PC-9 (cell line): Measurements from ENCODE around the gene ZNF267.

Experiments
- EZH2 ChIP-seq: fragments of 200-600 bp; sonication (generic); IDR thresholded peaks from 2 replicates; pipeline ENCODE4 v1.8.0; 2017; ENCODE audit warnings: antibody characterized with exemption, low read depth
- TF ChIP-seq, protein P1 (sequence below): fragments of 200-600 bp; sonication (generic); conservative IDR thresholded peaks from 2 replicates; pipeline ENCODE4 v1.6.1; 2017; ENCODE audit warnings: mixed run types, antibody characterized with exemption, mild to moderate bottlenecking, moderate library complexity

- TF ChIP-seq EZH2: no peak
- TF ChIP-seq, protein P1, sequence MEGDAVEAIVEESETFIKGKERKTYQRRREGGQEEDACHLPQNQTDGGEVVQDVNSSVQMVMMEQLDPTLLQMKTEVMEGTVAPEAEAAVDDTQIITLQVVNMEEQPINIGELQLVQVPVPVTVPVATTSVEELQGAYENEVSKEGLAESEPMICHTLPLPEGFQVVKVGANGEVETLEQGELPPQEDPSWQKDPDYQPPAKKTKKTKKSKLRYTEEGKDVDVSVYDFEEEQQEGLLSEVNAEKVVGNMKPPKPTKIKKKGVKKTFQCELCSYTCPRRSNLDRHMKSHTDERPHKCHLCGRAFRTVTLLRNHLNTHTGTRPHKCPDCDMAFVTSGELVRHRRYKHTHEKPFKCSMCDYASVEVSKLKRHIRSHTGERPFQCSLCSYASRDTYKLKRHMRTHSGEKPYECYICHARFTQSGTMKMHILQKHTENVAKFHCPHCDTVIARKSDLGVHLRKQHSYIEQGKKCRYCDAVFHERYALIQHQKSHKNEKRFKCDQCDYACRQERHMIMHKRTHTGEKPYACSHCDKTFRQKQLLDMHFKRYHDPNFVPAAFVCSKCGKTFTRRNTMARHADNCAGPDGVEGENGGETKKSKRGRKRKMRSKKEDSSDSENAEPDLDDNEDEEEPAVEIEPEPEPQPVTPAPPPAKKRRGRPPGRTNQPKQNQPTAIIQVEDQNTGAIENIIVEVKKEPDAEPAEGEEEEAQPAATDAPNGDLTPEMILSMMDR: no peak
These were observed 23.7 kb downstream of the ZNF267 start for GRCh38 chr16:31897283-31897682.
